WTC11 (cell line): Measurements from ENCODE around the gene B4GALT2.

ENCODE experiments used
- FOXJ3 ChIP-seq: sonication (generic); formaldehyde crosslinking; IDR thresholded peaks from 2 replicates; pipeline ENCODE4 v1.9.0; 2021; ENCODE audit warnings: missing genetic modification reagents, mild to moderate bottlenecking, borderline replicate concordance
- ZNF416 ChIP-seq: fragments of 250-450 bp; sonication (Bioruptor Pico); IDR thresholded peaks from 2 replicates; pipeline ENCODE4 v1.9.0; 2021; ENCODE audit warnings: mild to moderate bottlenecking, inconsistent platforms

- TF ChIP-seq ZNF416 (CRISPR knock-in tag) (no peak), FOXJ3 (CRISPR knock-in tag) (no peak)
Observed at GRCh38 chr1:43970911-43971310, 8.1 kb upstream of the B4GALT2 start.
